Inferior parietal cortex (tissue), 1 donor: ENCODE data around the gene PABPC1L.

Source experiments
- DNase-seq: peaks from one replicate; pipeline ENCODE4 v3.0.0-alpha.2; 2016; ENCODE audit errors: extremely low spot score

Gene PABPC1L

GRCh38 chr20:44942264-44942973, 32.6 kb downstream of the PABPC1L start:
- DNase-seq = no peak

DNA sequence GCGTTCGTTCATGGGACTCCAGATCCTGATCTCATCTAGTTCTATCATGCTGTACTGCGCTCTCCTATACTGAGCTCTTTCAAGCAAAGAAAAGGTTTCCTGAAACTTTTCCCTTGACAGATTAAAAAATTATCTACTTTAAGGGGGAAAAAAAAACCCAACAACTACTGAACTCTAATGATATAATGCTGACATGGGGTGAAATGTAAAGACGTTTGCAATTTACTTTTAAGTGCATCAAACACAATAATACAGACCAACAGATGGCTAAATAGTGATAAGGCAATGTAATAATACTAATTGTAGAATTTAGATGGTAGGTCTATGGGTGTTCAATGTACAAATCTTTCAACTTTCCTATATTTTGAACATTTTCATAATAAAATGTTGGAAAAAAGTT, 34.0 kb downstream of the PABPC1L start:
- DNase-seq = no peak

DNA sequence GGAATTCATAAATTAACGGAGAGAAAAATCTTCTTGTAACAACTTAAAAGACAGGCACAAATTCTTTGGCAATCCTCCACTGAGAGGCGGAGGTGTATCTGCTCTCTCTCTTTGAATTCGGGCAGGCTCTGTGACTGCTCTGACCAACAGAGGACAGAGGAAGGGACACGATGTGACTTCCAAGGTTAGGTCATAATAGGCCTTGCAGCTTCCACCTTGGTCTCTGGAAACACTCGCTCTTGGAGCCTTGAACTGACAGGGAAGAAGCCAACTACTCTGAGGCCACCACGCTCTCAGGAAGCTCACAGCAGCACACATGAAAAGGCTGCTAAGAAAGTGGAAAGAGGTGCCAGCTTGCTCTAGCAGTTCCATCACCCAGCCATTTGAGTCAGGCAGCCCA, 35.4 kb downstream of the PABPC1L start:
- no peak for DNase-seq

DNA sequence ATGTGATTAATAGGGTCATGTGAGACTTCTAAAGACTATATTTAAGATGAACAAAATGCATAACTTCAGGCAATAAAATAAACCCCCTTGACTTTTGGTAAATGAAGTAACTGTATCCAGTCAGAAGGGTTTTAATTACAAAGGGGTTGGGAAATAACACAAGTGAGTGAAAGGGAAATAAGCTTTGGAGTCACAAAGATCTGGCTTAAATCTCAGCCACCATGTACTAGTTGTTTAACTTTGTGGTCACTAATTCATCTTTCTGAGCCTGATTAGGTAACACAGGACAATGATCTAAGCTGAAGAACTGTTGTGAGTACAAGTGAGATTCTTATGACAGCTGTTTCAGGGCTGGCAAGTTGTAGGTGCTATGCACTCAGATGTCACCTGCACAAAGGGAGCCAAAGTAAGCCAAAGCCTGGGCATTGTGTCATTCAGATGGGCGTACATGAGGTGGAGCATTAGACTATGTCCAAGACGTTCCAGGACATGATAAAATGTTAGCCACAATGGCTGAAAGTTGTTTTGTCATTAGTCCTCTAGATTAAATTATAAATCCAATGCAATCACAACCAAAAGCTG, 36.5 kb downstream of the PABPC1L start:
- DNase-seq = no peak

DNA sequence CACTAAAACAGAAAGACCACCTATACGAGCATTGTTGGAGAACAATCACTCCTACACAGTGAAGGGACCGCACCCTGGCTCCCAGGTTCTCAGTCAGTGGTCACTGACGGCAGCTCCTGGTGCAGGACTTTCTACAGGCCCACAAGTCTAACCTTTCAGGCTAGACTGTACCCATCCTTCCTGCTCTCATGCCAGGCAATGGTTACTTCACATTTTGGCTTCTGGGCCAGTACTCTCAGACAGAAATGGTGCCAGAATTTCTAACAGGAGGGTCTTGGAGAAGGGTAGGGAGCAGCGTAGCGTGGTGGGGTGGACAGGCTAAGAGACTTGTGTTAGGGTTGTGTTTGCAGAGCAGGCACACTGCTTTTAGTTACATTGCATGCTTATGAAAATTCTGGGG, 38.2 kb downstream of the PABPC1L start:
- DNase-seq = no peak

- no peak for DNase-seq
Measured at GRCh38 chr20:44948513-44948912, 38.7 kb downstream of the PABPC1L start.

GRCh38 chr20:44950368-44950767, 40.5 kb downstream of the PABPC1L start:
- no peak for DNase-seq

GRCh38 chr20:44952731-44953130, 42.9 kb downstream of the PABPC1L start:
- DNase-seq = no peak

DNA sequence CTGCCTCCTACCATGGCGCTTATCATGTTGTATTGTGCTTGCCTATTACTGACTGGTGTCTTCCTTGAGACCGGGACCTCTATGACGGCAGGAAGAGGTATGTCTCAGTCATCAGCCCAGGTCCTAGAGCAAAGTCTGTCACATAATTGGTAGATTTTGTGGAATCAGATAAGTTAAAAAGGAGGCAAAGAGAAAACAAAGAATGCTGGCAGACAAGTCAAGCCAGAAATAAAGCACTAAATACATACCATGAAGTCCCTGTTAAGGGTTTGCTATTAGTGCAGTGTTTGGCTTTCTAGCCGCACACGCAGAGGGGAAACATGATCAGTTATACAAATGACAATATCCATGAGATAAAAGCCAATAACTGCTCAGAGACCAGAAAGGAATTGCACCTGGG, 44.4 kb downstream of the PABPC1L start:
- no peak for DNase-seq

DNA sequence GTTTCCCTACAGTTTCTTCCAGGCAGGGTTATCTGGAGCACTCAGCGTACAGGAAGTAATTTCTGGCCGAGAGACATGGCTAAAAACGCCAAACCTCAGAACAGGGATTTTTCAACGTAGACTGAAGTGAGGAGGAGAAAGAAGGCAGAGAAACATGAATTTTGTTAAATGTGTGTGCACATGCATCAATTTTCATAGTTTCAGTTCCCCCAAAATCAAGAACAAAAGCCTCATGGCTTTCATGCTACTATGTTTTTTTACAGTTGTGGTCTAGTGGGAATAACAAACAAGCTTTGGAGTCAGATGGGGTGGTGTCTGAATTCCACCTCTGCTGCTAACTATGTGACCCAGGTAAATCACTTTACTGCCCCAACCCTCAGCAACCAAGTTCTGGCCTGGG, 45.4 kb downstream of the PABPC1L start:
- no peak for DNase-seq

- no peak for DNase-seq
Measured at GRCh38 chr20:44956410-44956809, 46.5 kb downstream of the PABPC1L start.

DNA sequence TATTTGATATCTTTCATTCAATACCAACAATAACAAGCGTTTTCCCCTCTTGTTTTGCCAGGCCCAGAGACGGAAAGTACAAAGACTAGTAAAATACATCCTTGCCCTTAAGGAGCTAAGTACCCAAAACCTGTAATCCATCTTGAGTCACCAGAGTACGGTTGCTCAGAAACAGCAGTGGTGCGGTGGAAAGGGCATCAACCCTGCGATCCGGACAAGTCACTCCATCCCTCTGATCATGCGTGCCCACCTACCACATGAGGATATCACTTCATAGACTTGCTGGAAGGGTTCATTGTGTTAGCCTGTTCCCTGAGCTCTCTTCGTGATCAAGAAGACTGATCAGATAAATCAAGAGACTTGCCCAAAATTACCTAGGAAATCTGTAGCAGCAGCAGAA, 48.4 kb downstream of the PABPC1L start:
- no peak for DNase-seq

DNA sequence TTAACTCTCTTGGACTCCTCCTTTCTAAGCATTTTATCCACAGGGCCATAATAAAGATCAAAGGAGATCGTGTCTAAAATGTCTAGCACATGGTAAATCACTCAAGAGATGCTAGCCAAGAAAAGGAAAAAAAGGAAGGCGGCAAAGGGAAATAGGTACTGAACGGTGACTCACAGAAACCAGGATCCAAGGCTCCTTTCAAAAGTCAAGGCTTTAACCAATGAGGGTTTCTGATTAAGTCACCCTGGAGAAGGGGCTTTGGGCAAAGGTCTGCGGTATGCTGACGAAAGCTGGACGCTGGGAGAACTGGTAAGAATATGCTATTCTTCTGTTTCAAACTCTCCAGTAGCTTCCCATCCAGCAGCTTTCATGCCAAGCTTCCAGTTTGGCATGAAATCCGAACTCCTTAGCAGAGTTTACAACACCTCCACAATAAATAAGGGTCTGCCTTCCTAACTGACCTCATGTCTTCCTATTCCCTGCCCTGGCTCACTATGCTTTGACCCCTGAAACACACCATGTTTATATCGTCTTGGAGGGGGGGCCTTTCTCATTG, 49.3 kb downstream of the PABPC1L start:
- no peak for DNase-seq

DNA sequence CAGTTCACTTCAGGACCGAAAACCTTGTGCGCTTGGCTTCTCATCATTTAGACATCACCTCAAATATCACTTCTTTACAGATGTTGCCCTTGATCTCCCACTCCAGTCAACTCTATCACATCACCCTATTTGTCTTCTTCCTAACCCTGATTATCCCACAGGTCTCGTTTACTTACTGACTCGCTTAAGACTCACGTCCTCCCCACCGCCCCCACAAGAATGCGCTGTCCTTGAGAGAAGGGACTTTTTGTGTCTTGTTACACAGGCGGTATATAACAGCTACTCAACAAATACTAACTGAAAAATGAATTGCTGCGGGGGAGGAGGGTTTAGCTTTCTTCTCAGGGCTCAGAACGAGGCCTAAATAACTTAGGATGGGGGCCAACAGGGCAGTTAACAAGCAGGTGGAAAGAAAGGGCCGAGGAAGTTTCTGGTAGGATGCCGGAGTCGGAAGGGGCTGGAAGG, 49.8 kb downstream of the PABPC1L start:
- no peak for DNase-seq

- DNase-seq = peak; percentile 92
Measured at GRCh38 chr20:44960103-44960852, 50.4 kb downstream of the PABPC1L start, which contains the start of gene TOMM34. Gene TOMM34, minus strand, starts transcription at chr20:44960397. Its CDS starts 64 bp downstream, at chr20:44960333.

DNA sequence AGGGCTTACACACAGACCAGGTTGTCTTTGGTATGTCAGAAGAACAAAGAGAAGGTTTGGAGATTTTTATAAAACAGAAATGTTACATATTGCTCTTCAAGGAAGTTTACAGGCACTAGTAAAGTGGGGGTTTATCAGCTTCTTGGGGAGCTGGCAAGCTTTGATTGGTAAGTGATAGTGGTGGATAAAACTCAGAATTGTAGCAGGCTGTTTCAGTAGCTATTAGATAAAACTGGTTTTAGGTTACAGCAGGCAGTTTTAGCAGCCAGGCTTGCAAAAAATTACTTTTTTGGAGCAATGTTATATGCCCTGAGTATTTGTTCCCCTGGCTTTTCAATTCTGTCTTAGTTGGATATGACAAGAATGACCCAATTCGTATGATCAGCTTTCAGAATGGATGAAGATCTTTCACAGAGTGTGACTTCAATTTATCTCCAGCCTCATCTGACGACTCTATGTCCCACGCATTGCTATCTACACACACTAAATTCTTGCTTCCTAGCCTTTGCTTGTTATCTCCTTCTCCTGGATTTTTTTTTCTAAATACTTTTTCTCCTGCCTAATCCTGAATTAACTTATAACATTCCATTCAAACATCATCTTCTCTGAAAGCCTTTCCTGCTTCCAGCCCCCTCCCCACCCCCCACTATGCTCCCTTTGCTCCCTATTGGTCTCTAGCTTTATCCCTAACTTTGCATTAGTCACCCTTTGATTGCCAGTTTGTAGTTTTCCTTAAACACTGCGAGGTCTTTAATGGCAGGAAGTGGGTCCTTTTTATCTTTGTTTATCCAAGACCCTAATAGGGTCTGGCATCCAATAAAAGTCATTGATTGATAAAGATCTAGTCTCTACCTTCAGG, 51.4 kb downstream of the PABPC1L start:
- DNase-seq = no peak

DNA sequence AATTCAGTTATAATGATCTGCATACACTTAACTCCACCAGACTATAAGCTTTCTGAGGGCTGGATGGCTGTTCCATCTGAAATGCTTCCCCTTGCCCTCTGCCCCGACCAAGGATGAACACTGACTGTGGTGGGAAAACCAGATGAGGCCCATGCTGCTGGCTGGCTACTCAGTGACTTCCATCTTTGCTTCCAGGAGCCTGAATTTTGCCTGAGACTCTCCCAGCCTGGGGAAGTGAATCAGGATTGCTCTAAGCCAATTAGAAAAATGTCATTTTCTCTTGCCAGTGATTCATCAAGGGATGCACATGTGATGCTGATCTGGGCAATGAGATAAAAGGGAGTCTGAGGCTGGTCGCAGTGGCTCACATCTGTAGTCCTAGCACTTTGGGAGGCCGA, 52.0 kb downstream of the PABPC1L start:
- DNase-seq = no peak

- no peak for DNase-seq
Measured at GRCh38 chr20:44962483-44962882, 52.6 kb downstream of the PABPC1L start.

DNA sequence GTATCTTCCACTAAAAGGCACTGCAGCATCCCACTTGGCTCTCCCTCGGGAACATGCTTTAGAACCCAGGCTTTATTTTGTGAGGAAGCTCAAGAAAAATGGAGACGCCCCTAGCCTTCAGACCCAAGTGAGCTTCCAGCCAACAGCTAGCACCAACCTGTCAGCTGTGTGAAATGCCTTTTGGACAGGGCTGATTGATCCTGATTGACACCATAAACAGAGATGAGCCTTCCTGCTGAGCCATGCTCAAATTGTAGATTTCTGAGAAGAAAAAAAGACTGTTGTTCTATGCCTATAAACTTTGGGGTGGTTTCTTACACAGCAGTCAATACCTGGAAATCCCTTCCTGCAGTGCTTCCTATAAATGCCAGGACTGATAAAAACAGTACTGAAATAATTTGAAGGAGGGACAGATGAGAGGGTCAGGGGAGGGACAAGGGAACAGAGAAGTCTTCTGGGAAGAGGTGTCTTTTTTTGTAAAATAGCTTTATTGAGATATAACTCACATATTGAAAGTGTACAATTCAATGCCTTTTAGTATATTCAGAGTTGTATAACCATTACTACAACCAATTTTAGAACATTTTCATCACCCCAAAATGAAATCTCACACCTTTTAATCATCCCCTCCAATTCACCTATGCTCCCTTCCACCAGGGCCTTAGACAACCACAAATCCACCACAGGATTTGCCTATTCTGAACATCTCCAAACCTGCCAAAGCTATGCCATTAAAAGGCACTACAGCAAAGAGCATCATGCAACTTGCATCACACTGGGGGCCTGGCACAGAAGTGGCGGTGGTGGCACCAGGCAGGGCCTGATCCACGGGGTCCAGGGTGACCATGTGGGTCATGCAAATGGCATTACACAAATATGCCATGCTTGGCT, 53.7 kb downstream of the PABPC1L start:
- no peak for DNase-seq

- no peak for DNase-seq
Measured at GRCh38 chr20:44965651-44966029, 55.8 kb downstream of the PABPC1L start.
